HG03439 (cell line): Measurements from ENCODE around the gene HELLS.
"Not testable (repeated sequence)": the region's sequence is repeated elsewhere in the genome, so short reads cannot be mapped to it uniquely, and the experiment has no call there.

Experiments used
- ATAC-seq: cut with Tn5 transposase; IDR thresholded peaks from one replicate; pipeline ENCODE4 v1.9.1; 2021; ENCODE audit warnings: mild to moderate bottlenecking, moderate library complexity; ENCODE audit not compliant: unreplicated experiment

Gene HELLS

DNA sequence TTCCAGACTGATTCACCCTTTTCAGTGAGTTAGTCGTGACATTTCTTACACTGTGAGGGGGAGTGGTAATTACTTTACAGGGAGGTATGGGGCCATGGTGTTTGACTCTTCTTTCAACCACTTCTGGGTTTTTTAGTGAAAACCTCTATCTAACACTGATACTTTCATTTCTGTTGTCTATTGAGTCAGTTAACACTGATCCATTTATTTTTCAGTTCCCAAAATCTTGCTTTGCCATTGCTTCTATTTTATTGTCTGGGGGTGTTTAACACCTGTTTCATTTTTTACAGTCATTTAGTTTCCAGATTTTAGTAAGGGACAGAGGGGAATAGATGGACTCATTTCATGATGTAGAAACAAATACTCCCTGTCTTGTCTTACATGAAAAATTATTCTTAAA is 61.5 kb downstream of the HELLS start:
- peak; percentile 69 for ATAC-seq

DNA sequence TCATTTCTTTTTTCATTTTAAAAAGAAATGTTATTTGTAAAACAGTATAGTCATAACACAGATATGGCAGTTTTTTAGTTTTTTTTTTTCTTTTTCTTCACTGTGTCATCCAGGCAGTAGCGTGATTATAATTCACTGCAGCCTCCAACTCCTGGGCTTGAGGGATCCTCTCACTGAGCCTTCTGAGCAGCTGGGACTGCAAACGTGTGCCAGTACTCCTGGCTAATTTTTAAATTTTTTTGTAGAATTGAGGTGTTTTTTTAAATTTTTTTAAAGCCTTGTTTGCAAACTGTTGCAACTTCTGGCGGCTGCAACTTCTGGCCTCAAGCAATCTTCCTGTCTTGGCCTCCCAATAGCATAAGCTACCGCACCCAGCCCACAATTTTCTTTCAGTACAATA is 63.0 kb downstream of the HELLS start:
- ATAC-seq = no peak

GRCh38 chr10:94614558-94614957 is 69.0 kb downstream of the HELLS start:
- ATAC-seq = no peak

- no peak for ATAC-seq
Measured at GRCh38 chr10:94617389-94617944, 71.9 kb downstream of the HELLS start.

- ATAC-seq = no peak
Measured at GRCh38 chr10:94622666-94623205, 77.1 kb downstream of the HELLS start.

DNA sequence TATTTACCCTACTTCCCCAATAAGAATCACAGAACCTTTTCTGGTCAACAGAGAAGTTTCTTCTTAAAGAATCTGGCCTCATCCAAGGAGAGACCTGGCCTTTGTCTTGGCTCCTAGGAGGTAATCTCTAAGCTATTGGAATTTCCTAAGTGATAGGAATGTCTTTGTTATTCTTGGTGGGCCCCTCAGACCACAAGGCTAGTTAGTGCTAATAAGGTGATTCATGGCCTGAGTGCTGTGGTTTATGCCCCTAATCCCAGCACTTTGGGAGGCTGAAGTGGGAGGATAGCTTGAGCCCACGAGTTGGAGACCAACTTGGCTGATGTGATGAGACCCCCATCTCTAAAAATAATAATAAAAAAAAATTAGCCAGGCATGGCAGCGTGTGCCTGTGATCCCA is 78.0 kb downstream of the HELLS start:
- no peak for ATAC-seq

DNA sequence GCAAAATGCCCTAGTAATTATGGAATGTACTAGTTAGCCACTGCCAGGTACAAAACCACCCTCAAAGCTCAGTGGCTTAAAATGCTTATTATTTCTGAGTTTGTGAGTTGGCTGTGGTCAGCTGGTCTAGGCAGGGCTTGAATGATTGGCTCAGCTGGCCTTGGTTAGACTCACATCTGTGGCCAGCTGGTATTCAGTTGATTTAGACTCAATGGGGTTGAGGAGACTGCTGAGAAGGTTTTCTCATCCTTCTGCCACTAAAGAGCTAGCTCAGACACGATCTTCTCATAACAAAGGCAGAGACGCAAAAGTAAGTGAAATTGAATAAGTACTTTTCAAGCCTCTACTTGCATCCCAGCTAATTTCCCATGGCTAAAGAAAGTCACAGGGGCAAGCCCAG is 80.9 kb downstream of the HELLS start:
- ATAC-seq = no peak

- ATAC-seq = no peak
Measured at GRCh38 chr10:94627511-94627910, 81.9 kb downstream of the HELLS start.

GRCh38 chr10:94630017-94630688 is 84.6 kb downstream of the HELLS start:
- no peak for ATAC-seq

GRCh38 chr10:94631077-94631875 is 85.7 kb downstream of the HELLS start:
- ATAC-seq = no peak

DNA sequence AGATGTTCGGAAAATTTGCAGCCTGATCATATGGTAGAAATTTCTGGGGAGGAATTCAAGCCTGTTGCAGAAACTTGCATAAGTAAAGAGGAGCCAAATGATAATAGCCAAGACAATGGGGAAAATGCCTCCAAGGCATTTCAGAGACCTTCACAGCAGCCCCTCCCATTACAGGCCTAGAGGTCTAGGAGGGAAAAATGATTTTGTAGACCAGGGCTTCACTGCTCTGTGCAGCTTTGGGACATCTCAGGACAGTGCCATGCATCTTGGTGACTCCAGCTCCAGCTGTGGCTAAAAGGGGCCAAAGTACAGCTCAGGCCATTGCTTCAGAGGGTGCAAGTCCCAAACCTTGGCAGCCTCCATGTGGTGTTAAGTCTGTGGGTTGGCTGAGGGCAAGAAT is 87.4 kb downstream of the HELLS start:
- no peak for ATAC-seq

GRCh38 chr10:94638097-94638496 is 92.5 kb downstream of the HELLS start:
- ATAC-seq = not testable (repeated sequence)

DNA sequence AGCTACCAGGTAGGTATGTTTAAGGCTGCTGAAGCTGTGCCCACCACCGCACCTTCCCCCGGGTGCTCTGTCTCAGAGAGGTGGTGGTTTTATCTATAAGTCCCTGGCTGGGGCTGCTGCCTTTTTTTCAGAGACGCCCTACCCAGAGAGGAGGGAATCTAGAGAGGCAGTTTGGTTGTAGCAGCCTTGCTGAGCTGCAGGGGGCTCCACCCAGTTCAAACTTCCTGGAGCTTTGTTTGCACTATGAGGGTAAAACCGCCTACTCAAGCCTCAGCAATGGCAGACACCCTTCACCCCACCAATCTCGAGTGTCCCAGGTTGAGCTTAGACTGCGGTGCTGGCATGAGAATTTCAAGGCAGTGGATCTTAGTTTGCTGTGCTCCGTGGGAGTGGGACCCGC is 94.3 kb downstream of the HELLS start:
- ATAC-seq = no peak

- ATAC-seq = no peak
Measured at GRCh38 chr10:94640562-94640961, 95.0 kb downstream of the HELLS start.

- ATAC-seq = no peak
Measured at GRCh38 chr10:94641480-94641879, 95.9 kb downstream of the HELLS start.

DNA sequence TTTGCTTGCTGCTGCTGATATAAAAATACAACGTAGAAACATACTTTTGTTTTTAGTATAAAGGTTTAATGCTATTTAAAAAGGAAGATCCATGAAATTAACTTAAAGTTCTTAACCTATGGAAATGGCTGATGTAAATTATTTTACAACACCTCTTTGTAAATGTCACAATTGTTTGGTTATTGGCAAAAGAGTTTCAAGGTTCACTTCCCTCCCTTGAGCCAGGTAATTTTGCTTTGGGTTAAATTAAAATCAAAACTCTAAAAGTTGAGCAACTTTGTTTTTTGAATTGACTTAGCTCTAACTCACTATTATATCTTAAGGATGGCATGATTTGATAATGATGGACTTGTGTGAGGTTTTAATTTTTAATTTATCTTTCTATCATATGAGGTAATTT is 98.8 kb downstream of the HELLS start:
- no peak for ATAC-seq

DNA sequence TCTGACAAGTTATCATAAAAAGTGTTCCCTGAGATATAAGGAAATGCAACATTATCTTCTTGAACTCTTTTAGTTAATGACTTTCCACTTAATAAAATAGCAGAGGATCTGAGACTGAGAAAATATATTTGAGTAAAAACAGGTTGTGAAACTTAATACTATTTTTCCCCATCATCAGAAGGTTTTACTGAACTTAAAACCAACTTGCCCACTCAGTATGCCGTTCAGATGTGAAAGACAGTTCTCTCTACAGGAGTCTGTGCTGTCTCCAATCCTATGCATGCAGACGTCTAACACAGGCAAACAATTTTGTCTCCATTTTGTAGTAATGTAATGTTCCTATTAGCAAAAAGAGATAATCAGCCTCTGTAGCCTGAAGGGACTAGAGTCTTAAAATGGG is 99.7 kb downstream of the HELLS start:
- no peak for ATAC-seq
